Pulmonary artery endothelial cell (primary cell): Measurements from ENCODE around the gene ATXN8OS. TPM values are rescaled to one million over a fixed set of nuclear protein-coding genes. Genes with fewer than 3 reads are reported as not detected.
"Not testable (repeated sequence)": the region's sequence is repeated elsewhere in the genome, so short reads cannot be mapped to it uniquely, and the experiment has no call there.

Experiments
- DNase-seq: peaks from one replicate; pipeline ENCODE4 v3.0.0-alpha.2; 2011; ENCODE audit warnings: low read depth, low spot score
- total RNA-seq: library from RNA; depleted of rRNA; stranded (reverse); fragments of >200 nt; gene quantifications from 2 replicates; pipeline ENCODE4 v1.2.3, GENCODE V29; 2014

The ATXN8OS gene
- total RNA-seq, result not detected in 2 replicates

DNA sequence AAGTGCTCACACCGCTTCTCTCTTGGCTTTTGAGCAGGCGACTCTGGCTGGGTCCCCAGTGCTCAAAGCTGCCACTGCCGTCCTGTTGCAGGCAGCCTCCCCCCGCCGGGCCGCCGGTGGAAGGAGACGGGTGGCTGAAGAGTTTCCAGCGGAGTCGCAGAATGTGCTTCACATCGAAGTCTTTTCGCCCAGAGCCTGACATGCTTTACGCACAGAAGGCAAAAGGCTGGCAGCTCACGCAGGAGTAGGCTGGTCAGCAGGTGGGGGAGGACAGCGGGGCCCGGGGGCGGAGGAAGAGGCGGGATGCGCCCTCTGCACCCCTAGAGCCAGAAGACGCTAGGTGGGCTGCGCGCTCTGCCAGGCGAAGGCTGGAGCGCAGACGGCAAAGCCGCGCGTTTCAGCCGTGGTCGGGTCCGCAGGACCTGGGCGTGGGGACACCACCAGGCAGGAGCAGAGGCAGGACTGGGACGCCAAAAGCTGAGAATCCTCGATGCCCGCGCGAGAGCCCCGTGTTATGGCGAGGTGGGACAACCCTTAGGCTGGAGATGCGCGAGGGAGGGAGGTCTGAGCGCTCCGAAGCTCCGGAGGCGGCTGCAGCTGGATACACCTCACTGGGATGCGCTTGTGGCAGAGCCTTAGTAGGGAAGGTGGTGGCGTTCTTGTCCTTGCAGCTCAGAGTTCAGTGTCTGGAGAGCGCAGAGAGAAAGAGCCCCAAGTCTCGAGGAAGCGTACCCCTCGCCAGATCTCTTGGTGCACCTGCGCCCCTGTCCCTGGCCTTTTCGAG is at the start of gene ATXN8OS:
ATXN8OS (plus strand) TSS at position 329 of the 784 bp plus-strand sequence.
- no peak for DNase-seq

DNA sequence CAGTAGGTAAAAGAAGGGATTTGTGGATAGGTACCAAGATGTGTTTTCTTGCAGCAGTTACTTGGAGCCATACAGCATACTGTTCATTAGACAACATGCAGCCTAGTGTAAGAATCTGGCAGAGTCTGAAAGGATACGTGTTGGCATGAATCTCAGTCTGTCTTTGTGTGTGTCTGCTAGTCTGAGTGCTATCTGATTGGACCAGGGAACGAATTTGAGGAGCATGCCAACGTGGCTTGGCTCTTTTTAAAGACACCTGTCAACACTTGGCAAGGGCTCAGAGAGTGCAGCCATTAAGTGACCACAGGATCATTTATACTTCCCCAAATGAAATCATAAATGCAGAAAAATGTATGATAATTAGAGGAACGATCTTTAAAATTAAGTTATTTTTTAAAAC is 27.6 kb upstream of the ATXN8OS start:
- no peak for DNase-seq

DNA sequence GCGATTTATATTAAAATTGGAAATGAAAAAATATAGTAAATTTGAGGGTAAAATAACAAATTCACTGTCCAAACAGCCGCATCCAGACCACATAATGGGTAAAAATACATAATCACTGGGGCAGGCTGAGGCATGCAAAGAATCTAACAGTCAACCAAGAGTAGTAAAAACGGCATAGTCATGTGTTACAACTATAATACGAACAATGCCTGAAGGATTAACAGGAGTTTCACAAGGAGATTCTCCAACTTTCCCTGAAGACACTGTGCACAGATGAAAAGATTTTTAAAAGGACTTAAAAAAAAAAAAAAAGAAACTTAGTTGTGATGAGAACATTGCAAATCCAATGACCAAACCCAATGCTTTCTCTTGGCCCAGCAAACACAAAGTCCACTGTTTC is 20.4 kb upstream of the ATXN8OS start:
- DNase-seq, result no peak

DNA sequence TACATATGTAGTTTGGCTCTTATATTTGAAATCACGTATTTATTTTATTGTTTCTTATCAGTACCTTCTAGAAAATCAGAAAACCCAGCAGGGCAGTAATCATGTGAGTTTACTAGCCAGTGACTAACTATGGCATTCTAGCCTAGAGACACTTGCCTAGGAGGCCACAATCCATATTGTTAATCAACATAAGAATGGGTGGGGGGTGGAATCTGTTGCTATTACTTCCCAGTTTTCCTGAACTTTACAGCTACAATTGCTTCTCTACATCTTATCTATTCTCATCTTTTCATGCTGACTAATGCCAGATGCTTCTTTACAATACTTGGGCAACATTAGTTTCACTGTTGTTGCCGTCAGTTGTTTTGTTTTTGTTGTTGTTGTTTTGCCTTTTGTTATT is 18.7 kb upstream of the ATXN8OS start:
- DNase-seq, result no peak

DNA sequence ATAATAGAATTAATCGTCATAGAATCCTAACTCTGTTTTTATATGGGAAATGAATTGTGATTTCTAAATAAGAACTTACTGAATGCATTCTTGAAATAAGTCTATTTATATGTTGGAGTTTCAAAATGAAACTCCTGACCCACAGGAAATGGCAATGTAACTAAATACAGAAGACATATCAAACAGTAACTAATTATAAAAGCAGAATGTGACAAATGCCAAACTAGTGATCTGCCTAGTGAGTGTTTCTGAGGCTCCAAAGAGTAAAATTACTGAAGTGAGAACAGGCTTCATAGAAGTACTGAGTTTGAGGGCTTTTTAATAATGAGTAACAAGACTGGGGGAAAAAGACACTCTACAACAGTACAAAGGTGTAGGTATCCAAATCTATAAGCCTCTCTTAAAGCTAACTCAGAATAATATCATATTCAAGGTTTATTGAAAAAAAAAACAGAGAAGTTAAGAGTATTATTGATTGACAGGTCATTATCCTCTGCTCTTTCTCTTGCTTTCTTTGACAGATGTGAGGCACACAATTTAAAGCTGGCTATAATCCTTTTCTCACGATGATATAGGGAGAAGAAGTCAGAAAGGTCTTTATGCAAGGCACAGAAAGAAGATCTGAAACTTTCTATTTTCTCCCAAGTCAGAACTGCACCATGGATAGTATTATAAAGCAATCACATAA is 17.4 kb upstream of the ATXN8OS start:
- no peak for DNase-seq

DNA sequence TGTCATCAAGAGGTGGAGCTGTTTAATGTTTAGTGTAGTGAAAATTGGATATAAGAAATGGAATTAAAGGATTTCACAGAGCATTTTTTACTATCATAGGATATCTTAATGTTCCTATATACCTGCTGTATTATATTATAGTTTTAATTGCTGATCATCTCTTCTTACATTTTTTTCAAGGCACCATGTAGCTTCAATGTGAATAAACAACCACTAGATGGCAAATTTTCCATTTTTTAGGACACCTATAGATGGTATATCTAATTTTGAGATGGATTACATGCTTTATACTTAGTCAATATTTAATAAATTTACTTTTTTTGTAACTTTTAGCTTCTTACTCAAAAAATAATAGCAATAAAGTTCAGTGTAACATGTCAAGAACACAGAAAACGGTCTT is 9.0 kb upstream of the ATXN8OS start:
- DNase-seq, result no peak

DNA sequence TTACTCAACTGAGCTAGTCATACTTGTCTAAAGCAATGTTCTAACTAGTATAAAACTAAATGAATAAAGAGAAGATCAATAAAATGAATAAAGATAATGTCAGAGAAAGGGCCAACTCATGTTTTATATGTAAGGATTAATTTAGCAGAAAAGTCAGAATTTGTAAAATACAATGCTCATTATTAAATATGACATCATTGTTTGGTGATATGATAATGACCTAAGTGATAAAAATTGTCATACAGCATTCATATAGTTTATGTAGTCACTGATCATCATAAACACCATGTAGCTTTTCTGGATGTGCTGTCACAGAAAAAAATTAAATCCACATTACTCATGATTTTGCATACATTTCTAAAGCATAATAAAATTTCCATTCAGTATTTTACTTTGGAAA is 3.1 kb upstream of the ATXN8OS start:
- DNase-seq, result no peak

DNA sequence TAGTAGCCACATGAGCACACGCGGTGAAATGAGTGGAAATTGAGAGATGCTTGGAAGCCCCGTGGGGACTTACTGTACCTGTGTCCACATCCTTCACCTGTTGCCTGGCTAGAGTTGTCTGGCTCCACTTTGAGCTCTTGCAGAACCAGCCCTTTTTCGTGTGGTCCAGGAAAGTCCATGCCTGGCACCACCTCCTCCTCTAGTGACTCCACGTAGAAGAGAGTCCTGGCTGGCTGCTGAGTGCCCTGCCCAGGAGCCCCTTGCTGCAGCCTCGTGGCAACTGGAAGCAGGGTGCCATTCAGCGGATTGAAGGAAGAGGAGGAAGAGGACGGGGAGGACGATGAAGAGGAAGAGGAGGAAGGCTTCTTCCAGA is 515 bp upstream of the ATXN8OS start:
- DNase-seq, result no peak

DNA sequence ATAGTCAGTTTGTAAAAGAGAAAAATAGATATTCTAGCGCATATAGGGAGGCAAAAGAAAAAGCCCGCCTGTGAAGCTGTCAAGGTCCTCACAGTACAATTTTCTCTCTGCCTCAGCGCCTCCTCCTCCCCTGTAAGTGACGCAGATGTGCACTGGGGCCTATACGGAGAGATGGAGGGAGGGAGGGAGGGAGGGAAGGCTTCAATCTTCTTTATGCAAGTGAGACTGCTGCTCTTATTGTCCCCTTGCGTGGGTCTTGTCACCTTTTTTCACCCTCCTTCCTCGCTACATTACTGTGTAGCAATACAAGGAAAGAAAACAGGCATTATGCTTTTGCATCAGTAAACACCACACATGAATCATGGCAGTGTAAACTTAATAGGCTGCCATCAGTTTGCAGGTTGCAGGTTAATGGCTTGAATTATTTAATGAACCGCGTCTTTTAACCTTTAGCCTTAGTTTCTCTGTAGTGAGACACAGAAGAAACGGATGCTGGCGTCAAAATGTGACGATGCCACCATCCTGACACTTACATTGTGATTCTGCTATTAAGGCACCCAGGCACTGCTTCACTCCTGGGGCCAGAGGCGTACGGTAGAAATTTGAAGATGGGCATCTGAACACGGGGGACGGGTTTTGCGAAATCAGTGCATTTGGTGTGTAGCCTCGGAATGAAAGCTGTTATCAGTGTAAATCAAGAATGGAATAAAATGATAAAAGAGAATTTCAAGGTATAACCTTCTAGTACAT is 905 bp downstream of the ATXN8OS start, which contains the start of gene KLHL1:
KLHL1 (minus strand) TSS at position 97 of the 750 bp plus-strand sequence. CDS start 753 bp downstream, outside the sequence.
- no peak for DNase-seq

DNA sequence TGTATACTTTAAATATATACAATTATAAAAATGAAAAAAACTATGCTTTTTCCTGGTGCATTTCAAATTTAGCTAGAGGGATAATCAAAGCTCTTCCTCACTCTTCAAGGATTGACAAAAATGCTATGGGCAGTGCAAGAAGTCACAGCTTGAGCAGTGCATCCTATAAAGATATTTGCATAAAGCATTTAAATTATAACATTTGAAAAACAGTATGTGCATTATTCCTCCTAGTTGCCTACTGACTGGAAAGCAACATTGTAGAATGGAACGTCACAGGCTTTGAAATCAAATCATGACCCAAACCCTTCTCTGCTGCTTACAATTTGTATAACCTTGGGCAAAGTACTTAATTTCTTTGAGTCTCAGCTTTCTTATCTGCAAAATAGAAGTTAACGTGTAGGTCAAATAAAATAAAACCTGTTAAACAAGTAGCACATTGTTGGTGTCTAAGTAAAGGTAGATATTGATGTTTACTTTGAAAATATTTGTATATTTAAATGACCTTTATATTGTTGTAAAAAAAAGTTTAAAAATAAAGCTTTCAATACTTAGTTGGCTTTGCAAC is 9.8 kb downstream of the ATXN8OS start:
- DNase-seq, result no peak

DNA sequence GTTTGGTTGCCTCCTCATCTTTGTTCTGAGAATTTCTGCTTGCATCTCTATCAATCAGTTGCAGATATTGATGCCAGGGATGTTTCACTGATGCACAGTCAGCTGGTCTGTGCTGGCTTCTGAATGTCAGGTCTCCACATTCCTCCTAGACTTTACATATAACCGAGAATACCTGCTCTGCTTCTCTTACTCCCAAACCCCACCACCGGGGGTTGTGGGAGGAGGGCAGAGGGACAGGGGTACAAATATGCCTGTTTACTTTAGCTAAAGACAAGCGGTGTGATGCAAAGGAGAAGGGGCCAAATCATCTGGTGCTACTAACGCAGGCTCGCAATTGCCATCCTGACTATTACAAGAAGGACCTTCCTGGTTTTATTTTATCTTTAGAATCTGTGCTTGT is 18.1 kb downstream of the ATXN8OS start:
- no peak for DNase-seq

DNA sequence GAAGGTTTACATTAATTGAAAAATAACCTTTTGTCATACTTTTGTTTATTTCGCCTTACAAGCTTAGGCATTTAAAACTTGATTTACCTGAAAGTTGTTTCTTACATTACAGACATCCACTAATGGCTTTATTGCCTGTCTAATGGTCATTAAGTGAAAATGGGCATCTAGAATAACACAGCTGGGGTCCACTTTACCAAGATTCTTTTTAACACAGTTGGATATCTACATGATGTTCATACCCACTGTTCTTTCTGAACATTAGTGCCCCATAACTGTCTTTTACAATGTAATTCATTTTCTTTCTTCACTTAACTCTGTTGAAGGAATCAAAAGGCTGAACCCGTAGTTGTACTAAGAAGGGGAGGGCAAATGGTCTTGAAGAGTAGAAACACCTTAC is 20.5 kb downstream of the ATXN8OS start:
- DNase-seq, result no peak

DNA sequence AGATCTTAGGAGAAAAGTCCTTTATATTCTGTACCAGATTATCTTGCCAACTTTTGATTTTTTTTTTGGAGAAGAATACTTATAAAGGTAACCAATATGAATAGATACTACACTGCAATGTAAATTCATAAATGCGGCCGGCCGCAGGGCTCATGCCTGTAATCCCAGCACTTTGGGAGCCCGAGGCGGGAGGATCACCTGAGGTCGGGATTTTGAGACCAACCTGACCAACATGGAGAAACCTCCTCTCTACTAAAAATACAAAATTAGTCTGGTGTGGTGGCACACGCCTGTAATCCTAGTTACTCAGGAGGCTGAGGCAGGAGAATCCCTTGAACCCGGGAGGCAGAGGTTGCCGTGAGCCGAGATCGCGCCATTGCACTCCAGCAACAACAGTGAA is 35.0 kb downstream of the ATXN8OS start:
- DNase-seq, result not testable (repeated sequence)

DNA sequence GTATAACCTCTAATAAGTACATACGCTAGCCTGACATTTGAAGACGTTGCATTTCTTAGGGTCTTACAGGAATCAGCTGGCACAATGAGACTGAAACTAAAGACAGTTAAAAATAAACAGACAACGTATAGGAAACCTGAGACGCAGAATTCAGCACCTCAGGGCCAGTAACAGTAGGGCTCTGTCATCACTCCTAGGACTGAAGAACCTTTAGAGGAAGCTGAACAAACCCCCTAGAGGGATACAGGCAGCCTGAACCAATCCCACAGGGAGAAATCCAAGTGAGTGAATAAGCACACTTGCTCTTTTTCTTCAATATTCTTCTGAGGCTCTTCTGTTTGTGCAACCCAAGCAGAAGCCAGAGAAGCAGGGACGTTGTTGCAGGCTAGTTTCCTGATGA is 54.5 kb downstream of the ATXN8OS start:
- DNase-seq, result no peak

DNA sequence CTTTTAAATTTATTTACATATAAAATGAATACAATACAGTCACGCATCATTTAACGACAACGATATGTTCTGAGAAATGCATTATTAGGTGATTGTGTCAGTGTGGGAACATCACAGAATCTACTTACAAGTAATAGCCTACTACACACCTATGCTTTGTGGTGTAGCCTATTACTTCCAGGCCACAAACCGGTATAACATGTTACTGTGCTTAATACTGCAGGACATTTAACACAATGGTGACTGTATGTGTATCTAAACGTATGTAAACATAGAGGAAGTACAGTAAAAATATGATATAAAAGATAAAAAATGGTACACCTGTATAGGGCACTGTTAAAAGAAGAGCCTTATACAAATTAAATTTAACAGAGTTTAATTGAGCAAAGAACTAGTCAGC is 63.1 kb downstream of the ATXN8OS start:
- DNase-seq, result no peak

DNA sequence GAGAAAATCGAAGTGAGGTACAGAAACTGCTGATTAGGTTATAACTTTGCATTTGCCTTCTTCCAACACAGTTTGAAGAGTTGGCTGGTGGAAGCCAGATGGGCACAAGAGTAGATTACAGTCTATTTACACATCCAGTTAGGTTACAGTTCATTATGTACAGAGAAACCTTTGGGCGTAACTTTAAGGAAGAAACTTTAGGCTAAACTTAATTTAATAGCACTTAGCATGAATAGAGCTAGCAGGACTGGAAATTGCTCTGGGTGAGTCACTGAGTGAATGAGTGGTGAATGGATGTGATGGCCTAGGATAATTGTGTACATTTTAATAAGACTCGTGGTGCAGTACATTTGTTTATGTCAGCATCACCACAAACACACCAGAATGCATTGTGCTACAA is 63.5 kb downstream of the ATXN8OS start:
- no peak for DNase-seq

DNA sequence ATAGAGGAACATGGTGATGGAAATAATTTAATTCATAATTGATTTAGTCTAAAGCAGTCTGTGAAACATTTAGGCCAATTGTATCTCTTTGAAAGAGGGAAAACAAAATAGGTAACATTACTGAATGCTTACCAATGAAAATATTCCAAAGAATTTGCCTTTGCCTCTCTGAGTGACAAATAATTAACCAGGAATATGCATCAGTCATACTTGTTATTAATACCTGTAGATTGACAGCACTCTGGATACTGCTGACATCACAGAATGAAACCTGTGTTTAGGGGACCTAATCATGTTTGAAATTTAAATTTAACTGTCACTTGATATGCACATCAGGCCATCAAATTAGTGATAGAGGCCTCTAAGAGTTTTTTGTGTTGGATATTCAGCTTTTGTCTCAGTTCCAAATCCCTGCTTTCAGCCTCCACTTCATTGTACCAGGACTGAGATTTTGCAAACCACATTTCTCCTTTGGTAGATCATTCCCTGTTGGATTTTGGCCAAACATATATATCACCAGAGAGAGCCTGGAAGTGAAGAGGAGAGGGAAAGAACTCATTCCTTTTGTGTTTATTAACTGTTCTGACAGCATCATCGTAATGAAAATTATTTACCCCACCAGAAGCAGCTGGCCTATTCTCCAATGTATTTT is 65.4 kb downstream of the ATXN8OS start:
- no peak for DNase-seq

DNA sequence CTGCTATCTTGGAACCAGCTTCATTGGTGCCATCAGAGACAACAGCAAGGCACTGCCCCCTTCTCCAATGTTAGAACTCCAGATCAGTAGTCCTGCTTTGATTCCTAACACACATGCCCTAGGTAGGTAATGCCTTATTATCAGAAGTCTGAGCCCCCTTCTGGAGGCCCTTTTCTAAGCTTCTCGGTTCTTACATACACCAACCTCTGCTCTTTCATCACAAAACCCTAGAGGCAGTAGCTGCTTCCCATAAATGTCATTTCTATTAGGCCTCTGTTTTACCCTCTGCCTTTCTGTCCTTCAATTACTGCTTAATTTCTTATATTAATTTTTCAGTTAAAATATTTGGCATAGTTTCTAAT is 66.0 kb downstream of the ATXN8OS start:
- no peak for DNase-seq

DNA sequence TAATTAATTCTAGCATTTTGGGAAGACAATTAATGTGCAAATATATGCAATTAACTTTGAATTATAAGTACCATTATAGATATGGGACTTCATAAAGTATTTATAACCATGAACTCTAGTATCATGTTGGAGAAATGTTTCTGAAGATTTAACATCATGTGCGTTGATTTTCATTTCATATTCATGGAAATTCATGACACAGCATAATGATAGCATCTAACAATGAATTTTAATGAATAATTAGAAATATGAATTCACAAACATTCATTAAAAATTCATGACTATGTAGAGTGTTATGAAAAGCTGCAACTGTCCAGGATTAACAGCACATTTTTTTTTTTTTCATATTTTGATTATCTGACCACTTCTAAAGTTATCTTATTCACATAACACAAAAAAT is 70.7 kb downstream of the ATXN8OS start:
- DNase-seq, result no peak
